ENCODE results near the gene SOX2. TPM values are rescaled to one million over a fixed set of nuclear protein-coding genes. Genes with fewer than 3 reads are reported as not detected.
A peak's percentile ranks its signal among the peaks of the same experiment; 100 is the strongest.

Gene SOX2
- total RNA-seq, 1 donor from 2014 or later: not detected

- no peak for DNase-seq (ENCODE audit: low read depth, low spot score)
Measured at GRCh38 chr3:181704421-181705085, 7.2 kb upstream of the SOX2 start.

- DNase-seq (ENCODE audit: low read depth, low spot score): no peak
Measured at GRCh38 chr3:181705086-181705480, 6.6 kb upstream of the SOX2 start.

DNA sequence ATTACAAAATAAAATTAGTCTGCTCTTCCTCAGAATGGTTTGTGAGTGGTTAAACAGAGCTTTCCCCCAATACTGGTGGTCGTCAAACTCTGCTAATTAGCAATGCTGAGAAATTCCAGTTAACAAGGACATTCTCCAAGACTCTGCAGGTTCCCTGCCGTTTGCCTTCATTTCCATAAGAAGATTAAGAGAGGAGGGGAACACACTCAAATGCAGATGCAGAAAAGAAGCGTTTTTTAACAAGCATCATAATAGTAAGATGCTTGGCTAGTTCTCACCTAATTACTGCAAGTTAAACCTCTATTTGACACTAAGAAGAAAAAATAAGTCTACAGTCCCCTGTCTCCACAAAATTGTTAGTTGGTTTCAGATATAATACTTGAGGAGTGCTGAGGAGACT lies 3.7 kb upstream of the SOX2 start:
- no peak for DNase-seq (ENCODE audit: low read depth, low spot score)

GRCh38 chr3:181709537-181710279 lies 2.0 kb upstream of the SOX2 start:
- DNase-seq (ENCODE audit: low read depth, low spot score): peak; percentile 26

DNA sequence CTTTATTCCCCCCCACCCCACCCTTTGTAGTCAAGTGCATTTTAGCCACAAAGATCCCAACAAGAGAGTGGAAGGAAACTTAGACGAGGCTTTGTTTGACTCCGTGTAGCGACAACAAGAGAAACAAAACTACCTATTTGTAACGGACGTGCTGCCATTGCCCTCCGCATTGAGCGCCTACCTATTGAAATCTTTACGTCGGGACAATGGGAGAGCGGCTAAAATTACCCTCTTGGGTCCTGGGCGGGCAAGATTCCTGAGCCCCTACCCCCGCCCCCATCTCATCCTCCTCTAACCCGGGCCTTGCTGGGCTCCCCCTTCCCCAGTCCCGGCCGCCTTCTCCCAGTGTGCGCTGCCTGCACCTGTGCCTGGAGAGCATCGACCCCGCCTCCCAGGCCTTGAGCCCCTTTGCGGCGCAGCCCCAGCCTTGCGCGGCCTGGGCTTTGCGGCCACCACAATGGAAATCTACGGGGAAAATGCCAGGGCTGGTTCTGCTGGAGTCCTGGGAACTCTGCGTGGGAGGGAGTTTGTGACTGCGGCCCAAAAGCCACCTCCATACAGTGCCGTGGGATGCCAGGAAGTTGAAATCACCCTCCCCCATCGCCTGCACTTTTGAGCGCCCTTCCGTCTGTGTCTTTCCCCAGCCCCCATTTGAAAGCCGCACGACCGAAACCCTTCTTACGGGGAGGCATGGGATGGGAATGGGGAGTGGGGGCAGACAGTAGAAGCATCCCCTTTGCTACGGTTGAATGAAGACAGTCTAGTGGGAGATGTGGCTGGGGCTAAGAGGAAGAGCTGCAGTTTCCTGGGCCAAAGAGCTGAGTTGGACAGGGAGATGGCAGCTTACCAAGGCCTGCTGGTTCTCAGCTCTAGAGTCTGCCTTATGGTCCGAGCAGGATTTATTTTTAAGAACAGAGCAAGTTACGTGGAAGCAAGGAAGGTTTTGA lies 1.1 kb upstream of the SOX2 start:
- no peak for DNase-seq (ENCODE audit: low read depth, low spot score)

DNA sequence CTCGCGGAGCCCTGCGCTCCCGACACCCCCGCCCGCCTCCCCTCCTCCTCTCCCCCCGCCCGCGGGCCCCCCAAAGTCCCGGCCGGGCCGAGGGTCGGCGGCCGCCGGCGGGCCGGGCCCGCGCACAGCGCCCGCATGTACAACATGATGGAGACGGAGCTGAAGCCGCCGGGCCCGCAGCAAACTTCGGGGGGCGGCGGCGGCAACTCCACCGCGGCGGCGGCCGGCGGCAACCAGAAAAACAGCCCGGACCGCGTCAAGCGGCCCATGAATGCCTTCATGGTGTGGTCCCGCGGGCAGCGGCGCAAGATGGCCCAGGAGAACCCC lies 464 bp downstream of the SOX2 start:
- DNase-seq (ENCODE audit: low read depth, low spot score): no peak

- DNase-seq (ENCODE audit: low read depth, low spot score): no peak
Measured at GRCh38 chr3:181712553-181713279, 991 bp downstream of the SOX2 start.

GRCh38 chr3:181713280-181713647 lies 1.5 kb downstream of the SOX2 start:
- no peak for DNase-seq (ENCODE audit: low read depth, low spot score)

DNA sequence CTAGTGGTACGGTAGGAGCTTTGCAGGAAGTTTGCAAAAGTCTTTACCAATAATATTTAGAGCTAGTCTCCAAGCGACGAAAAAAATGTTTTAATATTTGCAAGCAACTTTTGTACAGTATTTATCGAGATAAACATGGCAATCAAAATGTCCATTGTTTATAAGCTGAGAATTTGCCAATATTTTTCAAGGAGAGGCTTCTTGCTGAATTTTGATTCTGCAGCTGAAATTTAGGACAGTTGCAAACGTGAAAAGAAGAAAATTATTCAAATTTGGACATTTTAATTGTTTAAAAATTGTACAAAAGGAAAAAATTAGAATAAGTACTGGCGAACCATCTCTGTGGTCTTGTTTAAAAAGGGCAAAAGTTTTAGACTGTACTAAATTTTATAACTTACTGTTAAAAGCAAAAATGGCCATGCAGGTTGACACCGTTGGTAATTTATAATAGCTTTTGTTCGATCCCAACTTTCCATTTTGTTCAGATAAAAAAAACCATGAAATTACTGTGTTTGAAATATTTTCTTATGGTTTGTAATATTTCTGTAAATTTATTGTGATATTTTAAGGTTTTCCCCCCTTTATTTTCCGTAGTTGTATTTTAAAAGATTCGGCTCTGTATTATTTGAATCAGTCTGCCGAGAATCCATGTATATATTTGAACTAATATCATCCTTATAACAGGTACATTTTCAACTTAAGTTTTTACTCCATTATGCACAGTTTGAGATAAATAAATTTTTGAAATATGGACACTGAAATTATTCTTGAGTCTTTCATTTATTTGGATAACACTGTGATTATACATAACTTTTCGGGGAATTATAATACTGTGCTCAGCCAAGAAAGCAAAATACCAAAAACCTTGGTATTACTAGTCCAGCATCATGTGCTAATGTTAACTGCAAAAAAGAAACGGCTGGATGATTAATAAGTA lies 2.2 kb downstream of the SOX2 start:
- no peak for DNase-seq (ENCODE audit: low read depth, low spot score)

DNA sequence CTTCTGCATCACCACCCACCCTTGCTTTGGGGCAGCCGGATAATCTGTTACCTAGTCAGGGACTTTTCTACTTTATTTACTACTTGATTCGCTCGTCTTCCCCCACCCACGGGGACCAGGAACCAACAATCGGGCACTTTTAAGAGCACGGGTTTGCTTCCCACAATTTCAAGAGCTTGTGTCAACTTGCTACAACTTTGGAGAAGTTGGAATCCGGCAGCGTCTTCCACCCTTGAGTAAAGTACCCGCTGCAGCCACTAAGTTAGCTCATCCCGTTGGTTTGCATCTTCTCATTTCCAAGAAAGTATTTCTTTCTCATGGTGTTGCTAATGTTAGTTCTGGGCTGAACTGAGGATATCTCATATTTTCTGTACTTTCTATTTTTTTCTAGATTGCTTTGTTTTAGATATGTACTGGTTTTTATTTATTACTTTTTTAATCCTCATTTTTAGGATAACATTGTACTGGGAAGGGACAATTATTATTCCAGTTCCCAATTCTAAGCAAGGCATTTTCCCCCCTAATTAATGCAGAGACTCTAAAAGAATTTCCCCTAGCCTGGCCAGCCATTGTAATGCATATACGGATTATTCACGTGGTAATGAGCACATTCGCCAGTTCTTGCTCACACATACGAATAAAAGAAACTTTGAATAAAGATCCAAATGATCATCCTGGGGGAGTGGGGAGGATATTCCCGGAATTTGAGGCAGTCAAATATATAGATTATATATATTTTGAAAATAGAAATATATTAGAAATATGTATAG lies 4.0 kb downstream of the SOX2 start:
- no peak for DNase-seq (ENCODE audit: low read depth, low spot score)

GRCh38 chr3:181716966-181717365 lies 5.2 kb downstream of the SOX2 start:
- no peak for DNase-seq (ENCODE audit: low read depth, low spot score)

GRCh38 chr3:181717549-181718171 lies 5.9 kb downstream of the SOX2 start:
- no peak for DNase-seq (ENCODE audit: low read depth, low spot score)

DNA sequence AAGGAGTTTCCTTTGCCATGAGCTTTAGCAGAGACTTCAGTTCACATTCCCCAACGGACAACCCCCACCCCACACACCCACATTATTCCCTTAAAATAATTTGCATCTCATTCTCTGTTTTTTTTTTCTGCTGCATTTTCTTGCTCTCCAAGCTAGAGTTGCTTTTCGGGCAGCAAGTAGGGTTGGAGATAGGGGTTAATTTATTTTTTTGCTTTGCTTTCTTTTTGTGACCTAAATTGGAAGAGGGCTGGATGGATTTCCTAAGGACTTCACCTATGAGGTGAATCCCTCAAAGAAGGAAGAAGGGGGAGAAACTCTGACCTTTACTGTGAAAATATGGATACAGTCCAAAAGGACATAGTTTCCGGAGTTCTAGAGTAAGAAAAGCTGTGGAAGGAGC lies 6.6 kb downstream of the SOX2 start:
- no peak for DNase-seq (ENCODE audit: low read depth, low spot score)

- no peak for DNase-seq (ENCODE audit: low read depth, low spot score)
Measured at GRCh38 chr3:181718987-181719911, 7.5 kb downstream of the SOX2 start.

GRCh38 chr3:181719991-181720680 lies 8.4 kb downstream of the SOX2 start:
- DNase-seq (ENCODE audit: low read depth, low spot score): no peak

GRCh38 chr3:181721046-181721875 lies 9.5 kb downstream of the SOX2 start:
- no peak for DNase-seq (ENCODE audit: low read depth, low spot score)

DNA sequence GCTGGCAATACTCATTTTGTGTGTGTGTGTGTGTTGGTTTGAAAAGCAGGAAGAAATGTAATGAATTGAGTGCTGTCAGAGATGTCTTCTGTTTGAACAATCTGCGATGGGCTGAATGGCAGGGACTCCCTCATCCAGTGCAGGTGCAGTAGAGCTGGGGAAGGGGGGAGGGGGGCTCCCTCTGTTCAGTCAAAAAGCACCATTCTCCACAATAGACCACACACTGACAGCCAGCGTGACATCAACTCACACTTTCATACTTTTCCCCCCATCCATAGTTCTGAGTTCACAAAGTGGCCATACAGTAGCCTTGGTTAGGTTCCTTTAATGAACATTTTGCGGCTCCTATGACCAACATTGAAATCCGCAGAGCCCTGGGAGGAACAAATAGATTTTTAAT lies 10.4 kb downstream of the SOX2 start:
- no peak for DNase-seq (ENCODE audit: low read depth, low spot score)
